ENCODE measurements around the gene MRPS35. TPM values are rescaled to one million over a fixed set of nuclear protein-coding genes. Genes with fewer than 3 reads are reported as not detected.

MRPS35 gene
- total and polyA plus RNA-seq, 9 donors: 23.3 to 44.4 (median 35.5) TPM

DNA sequence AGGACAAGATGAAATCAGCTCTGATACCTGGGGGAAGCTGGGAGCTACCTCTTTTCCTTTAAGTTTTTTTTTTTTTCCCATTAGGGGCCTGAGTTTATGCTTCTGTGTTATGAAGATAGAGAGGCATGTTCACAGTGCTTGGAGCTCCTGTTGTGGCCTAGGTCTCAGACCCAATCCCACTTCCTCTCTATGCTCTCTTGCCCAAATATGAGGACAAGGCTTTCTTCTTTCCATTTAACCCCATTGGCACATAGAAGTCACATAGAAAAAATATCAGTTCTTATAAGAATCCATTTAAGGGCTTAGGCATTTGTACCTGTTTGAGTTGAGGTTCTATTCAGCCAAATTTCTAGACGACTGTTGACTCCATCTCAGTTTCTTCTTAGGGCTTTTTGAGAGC, 12.6 kb downstream of the MRPS35 start:
- Histone ChIP-seq H3K36me3 (no peaks in the 10 kb centered on the region), H3K4me1 (ENCODE audit: insufficient read depth) (no peaks in the 10 kb centered on the region), H3K9me3 (no peaks in the 10 kb centered on the region), H3K27me3 (no peaks in the 10 kb centered on the region), H3K27ac (no peak overlapping the region), H3K4me3 (no peak overlapping the region)
- TF ChIP-seq EP300 (IDR thresholded peaks at IDR 0.05) (no peak), POLR2A (IDR thresholded peaks at IDR 0.05) (no peak)
- TF ChIP-seq, protein P1, sequence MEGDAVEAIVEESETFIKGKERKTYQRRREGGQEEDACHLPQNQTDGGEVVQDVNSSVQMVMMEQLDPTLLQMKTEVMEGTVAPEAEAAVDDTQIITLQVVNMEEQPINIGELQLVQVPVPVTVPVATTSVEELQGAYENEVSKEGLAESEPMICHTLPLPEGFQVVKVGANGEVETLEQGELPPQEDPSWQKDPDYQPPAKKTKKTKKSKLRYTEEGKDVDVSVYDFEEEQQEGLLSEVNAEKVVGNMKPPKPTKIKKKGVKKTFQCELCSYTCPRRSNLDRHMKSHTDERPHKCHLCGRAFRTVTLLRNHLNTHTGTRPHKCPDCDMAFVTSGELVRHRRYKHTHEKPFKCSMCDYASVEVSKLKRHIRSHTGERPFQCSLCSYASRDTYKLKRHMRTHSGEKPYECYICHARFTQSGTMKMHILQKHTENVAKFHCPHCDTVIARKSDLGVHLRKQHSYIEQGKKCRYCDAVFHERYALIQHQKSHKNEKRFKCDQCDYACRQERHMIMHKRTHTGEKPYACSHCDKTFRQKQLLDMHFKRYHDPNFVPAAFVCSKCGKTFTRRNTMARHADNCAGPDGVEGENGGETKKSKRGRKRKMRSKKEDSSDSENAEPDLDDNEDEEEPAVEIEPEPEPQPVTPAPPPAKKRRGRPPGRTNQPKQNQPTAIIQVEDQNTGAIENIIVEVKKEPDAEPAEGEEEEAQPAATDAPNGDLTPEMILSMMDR (IDR thresholded peaks at IDR 0.05): no peak
- intact Hi-C loops (cut with DNase I): no loop called here
- 79 to 85% (median 79%) methylated on average over 1 of the region's 1 CpG for WGBS, 3 donors
- DNase-seq: no peak

GRCh38 chr12:27730097-27730588, 19.5 kb downstream of the MRPS35 start:
- 85 to 88% (median 87%) methylated on average over 4 of the region's 4 CpGs for WGBS, 3 donors
- TF ChIP-seq, protein P1 (IDR thresholded peaks at IDR 0.05): no peak
- TF ChIP-seq POLR2A (IDR thresholded peaks at IDR 0.05) (no peak), EP300 (IDR thresholded peaks at IDR 0.05) (no peak)
- H3K4me3 ChIP-seq: no peak overlapping the region
- H3K9me3 ChIP-seq: no peaks in the 10 kb centered on the region
- no peak for DNase-seq
- no peaks in the 10 kb centered on the region for H3K27me3 ChIP-seq
- H3K4me1 ChIP-seq (ENCODE audit: insufficient read depth): no peaks in the 10 kb centered on the region
- H3K36me3 ChIP-seq: no peaks in the 10 kb centered on the region
- H3K27ac ChIP-seq: no peak overlapping the region
- intact Hi-C loops (cut with DNase I): loop anchor here in 1 of 4 donors (5.0 kb wide), 1 partner anchor 212 kb away; no protein-coding TSS in a partner anchor

DNA sequence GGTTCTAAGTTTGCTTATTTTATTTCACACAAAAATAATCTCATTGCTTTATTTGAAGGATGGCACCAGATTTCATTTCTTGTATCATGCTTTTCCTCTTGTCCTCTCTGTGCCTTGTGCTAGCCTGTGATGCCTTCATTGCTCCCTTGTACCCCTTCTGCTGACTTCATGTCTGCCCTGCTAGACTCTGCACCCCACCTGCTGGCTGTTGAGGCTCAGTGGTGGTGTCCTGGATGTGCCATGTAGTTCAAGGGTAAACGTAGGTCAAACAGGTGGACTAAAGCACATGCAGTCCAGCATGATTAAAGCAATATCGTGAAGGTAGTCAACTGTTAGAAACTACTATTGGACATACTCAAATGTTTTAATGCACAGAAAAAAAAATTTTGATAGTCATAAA, 21.6 kb downstream of the MRPS35 start:
- TF ChIP-seq, protein P1 (IDR thresholded peaks at IDR 0.05): no peak
- no peak for TF ChIP-seq POLR2A (IDR thresholded peaks at IDR 0.05)
- no peak for TF ChIP-seq EP300 (IDR thresholded peaks at IDR 0.05)
- no peaks in the 10 kb centered on the region for H3K27me3 ChIP-seq
- no peaks in the 10 kb centered on the region for H3K9me3 ChIP-seq
- H3K27ac ChIP-seq: no peak overlapping the region
- no peaks in the 10 kb centered on the region for H3K4me1 ChIP-seq (ENCODE audit: insufficient read depth)
- no peaks in the 10 kb centered on the region for H3K36me3 ChIP-seq
- 53 to 66% (median 61%) methylated on average over 2 of the region's 2 CpGs for WGBS, 3 donors
- H3K4me3 ChIP-seq: no peak overlapping the region
- no peak for DNase-seq
- intact Hi-C loops (cut with DNase I): loop anchor here in 1 of 4 donors (5.0 kb wide), 1 partner anchor 210 kb away; no protein-coding TSS in a partner anchor

DNA sequence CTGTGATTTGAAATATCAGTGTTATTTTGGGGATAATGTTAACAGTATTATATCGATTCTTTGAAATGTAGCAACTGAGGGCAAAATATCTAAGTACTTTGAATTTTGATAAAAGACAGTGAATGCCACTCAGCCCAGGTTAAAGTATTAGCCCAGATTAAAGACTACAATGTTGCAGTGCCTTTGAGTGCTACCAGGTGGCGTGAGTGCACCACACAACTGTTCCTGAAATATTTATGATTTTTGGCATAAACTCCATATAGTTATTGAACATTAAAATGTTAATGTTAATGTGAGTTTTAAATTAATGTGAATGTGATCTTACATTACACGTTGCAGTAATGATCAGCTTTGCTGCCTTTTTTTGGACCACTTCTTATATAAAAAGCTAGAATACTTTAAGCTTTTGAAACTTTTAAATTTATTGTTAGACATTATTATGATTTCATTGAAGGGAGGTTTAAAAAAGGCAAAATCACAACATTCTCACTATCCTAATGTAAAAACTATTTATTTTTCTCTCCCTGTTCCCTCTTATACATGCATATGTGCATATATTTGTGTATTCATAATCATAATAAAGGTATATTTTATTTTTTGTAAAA, 22.5 kb downstream of the MRPS35 start:
- no peaks in the 10 kb centered on the region for H3K36me3 ChIP-seq
- DNase-seq: peak in 1 of 5 donors; percentile 28

More for the DNA sequence above, 22.5 kb downstream of the MRPS35 start:
- Histone ChIP-seq H3K9me3 (no peaks in the 10 kb centered on the region), H3K27me3 (no peaks in the 10 kb centered on the region), H3K27ac (no peak overlapping the region), H3K4me3 (no peak overlapping the region), H3K4me1 (ENCODE audit: insufficient read depth) (no peaks in the 10 kb centered on the region)
- 26 to 42% (median 31%) methylated on average over 3 of the region's 3 CpGs for WGBS, 3 donors
- TF ChIP-seq POLR2A (IDR thresholded peaks at IDR 0.05): no peak
- TF ChIP-seq, protein P1 (IDR thresholded peaks at IDR 0.05): peak; percentile 37 to 77 (median 69)
- intact Hi-C loops (cut with DNase I): loop anchor here in 1 of 4 donors (5.0 kb wide), 1 partner anchor 209 kb away; no protein-coding TSS in a partner anchor

All from ovary (tissue), 9 donors.